HG03039 (cell line): ENCODE data around the gene FRMD6.

ENCODE experiments used
- ATAC-seq: cut with Tn5 transposase; IDR thresholded peaks from one replicate; pipeline ENCODE4 v1.9.1; 2021; ENCODE audit warnings: mild to moderate bottlenecking, moderate library complexity; ENCODE audit not compliant: unreplicated experiment

FRMD6 gene

GRCh38 chr14:51651388-51652167 is at the start of gene FRMD6:
TSS of gene FRMD6 (plus strand) at chr14:51651910. CDS start at chr14:51689837, 37,927 bp downstream.
- ATAC-seq, result peak; percentile 64

GRCh38 chr14:51602310-51602709 is 49.4 kb upstream of the FRMD6 start:
- ATAC-seq, result no peak

GRCh38 chr14:51603495-51603894 is 48.2 kb upstream of the FRMD6 start:
- ATAC-seq, result no peak

GRCh38 chr14:51604073-51604472 is 47.6 kb upstream of the FRMD6 start:
- ATAC-seq, result no peak

- ATAC-seq, result no peak
These were observed 46.1 kb upstream of the FRMD6 start for GRCh38 chr14:51605575-51605974.

DNA sequence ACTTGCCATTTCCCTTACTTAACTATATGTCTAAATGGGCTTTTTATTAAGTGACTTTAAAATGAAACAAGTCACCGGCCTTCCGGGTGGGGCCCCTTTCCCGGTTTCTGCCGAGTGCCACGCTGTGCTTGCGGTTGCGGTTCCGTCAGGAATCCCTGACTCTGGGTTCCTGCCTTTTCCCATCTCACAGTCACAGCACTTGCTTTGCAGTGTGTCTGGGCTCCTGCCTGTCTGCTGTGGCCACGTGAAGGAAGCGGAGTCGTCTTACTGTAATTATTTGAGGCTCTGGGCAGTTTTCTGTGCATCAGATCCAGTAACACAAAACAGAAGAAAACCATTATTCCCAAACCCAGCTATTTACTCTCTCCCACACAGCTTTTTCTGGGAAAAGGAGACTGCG is 44.0 kb upstream of the FRMD6 start:
- ATAC-seq, result no peak

DNA sequence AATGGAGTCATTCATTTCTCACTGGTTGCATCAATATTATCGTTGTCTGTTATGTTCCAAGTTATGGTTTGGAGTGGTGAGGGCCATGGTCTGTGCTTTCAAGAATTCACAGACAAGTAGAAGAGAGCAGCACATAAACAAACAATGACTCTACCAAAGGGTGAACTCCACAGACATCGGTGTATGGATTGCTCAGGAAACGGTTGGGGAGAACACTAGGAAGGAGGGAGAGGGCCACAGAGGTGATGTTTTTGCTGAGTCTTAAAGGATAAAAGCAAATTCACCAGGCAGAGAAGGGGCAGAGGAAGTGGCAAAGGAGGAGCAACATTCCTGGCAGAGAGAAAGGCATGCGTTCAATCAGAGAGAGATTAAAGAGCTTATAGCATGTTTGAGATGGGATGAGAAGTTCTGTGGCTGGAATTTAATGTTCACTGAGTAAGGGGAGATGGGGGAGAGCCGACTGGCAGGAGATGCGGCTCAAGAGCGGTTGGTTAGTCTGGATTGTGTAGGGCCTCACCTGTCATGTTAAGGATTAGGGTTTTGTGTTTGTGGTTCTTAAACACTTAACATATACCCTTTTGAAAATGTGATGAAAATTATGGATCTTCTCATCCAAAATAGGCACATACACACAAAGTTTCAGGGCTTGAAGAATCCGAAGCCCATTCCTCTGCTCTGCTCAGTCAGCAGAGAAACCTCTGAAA is 42.3 kb upstream of the FRMD6 start:
- ATAC-seq, result no peak

DNA sequence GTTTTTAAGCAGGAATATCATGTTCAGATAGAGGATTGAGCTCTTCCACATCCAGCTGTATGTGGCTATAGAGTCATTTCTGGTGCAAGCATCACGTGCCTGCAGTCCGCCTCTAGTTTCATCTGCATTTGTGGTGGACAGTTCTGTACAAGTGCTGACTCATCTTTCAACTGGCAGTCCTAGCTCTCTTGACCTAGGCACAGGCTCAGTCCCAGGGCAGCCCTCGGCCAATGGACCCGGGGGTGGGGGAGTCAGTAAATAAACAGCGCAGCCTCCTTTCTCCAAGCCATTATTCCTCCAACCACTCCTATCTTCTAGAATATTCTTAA is 41.8 kb upstream of the FRMD6 start:
- ATAC-seq, result peak; percentile 54

DNA sequence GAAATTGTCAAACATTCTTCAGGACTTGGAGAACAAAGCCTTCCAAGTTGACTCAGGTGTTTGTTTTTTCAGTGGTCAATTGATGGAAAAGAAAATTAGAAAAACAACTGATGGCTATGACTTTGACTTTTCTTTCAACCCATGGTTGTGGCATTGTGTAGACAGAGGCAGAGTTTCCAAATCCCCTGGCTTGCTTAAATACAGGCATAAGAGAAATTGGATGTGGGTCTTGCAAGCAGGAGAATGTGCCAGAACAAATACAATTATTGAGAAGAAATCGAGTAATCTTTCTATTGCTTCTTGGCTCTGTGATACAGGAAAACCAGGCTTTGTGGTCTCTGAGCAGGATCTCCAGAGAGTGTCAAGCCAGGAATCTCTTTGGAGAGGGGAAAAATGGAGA is 40.9 kb upstream of the FRMD6 start:
- ATAC-seq, result no peak

DNA sequence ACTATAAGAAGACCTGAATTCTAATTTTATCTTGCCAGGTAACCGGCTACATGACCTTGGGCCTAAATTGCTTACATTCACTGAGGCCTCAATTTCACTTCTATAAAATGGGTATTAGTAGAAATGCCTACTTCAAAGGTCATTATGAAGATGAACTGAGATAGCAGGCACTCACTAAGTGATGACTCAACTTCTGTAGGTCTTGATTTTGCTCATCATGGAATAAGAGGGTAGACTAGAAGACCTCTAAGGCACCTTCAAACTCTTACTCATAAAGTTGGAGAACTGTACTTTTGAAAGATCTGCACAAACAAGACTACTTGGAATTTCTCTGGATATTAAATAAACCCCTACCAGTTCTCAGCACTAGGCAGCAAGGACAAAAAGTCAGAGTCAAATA is 39.3 kb upstream of the FRMD6 start:
- ATAC-seq, result no peak

GRCh38 chr14:51613416-51613815 is 38.3 kb upstream of the FRMD6 start:
- no peak for ATAC-seq

DNA sequence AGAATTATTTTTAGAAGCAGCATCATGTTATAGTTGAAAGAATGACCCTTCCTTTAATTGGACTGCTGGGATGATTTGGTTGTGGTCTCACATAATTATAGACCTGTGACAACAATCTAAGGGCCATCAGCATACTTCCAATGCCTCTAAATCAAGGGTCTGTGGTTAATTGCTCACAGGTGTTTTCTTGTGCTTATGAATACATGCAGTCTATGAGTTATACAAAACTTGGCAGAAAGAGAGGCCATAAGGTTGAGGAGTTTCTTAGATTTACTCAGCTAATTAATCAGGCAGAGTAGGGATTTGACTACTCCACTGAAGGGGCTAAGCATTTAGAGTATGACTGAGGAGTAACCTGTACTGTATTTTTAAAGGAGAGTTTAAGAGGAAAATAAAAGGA is 37.0 kb upstream of the FRMD6 start:
- ATAC-seq, result no peak

DNA sequence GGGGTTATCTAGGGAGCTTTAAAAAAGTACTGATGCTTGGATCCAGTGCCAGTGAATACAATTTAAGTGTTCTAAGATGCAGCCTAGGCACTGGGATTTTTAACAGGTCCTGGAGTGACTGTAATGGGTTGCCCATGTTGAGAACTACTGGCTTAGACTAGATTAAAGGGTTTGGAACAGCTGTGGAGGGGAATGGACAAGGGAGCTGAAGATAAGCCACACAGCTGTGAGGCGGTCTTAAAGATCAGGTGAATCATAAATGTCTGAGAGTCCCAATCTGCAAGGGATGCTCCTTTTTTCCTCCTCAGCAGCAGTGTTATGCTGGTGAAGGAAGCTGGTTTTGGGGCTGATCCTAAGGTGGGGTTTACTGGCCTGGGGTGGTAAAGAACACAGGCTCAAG is 35.5 kb upstream of the FRMD6 start:
- ATAC-seq, result no peak

DNA sequence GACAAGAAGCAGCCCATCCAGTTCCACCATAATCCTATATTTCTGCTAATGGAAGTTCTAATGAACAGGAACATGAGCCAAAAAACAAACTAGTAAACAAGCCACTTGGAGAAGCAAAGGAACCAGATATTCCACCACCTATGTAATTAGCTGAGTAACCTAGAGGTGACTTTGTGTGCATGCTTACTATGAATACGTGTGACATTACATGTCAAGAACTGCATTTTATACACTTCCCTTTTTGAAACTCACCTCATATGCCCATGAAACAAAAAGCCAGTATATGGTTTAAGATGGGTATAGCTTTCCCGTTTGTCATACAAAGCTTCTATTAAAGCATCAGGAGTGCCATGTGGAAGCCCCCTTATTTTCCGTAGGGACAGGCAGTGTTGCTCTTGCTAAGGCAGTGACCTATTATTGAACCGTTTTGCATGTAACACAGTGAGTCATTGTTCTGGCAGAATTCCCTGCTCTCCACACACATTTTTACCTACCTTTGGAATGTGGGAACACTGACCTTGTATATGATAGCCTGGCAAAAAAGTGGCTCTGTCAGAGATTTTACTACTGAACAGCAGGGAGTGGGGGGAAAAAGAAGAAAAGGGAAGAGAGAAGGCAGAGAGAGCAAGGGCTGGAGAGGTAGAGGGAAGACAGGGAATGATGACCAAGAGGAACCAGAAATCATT is 34.8 kb upstream of the FRMD6 start:
- ATAC-seq, result no peak

DNA sequence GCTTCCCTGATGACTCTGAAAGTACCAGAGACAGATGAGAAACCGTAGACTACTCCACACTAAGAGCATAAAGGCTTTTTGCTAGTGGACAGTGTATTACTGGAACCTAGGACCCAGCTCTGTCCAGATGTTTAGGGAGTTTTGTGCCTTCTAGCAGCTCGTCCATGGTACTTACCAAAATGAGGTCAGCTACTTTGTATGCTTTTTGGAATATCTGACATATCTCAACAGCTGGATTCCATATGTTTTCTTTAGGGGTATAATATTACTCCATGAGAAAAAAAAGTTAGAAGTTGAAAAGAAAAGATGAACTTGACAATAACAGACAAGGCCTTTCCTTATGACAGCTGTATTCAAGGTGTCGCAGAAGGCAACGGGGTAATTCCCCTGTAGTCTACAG is 32.1 kb upstream of the FRMD6 start:
- ATAC-seq, result no peak

DNA sequence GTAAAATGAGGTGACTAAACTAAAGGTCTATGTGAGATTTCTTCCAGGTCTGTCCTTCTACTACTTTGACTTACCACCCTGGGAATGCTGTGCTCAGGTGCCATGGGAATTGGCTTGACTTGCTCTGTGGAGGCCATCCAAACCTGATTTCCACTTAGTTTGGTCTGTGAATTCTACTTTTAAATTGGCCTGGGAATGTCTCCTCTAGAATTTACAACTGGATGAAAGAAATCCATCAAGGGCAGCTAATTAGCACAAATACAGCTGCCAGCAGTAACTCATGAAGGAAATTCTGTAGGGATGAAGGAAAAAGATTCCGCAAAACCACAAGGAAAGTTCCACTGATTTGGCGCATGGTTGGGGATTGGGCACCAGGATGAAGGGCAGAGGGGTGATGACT is 31.7 kb upstream of the FRMD6 start:
- no peak for ATAC-seq

GRCh38 chr14:51621654-51622053 is 30.1 kb upstream of the FRMD6 start:
- no peak for ATAC-seq

- no peak for ATAC-seq
These were observed 29.3 kb upstream of the FRMD6 start for GRCh38 chr14:51622376-51622775.

DNA sequence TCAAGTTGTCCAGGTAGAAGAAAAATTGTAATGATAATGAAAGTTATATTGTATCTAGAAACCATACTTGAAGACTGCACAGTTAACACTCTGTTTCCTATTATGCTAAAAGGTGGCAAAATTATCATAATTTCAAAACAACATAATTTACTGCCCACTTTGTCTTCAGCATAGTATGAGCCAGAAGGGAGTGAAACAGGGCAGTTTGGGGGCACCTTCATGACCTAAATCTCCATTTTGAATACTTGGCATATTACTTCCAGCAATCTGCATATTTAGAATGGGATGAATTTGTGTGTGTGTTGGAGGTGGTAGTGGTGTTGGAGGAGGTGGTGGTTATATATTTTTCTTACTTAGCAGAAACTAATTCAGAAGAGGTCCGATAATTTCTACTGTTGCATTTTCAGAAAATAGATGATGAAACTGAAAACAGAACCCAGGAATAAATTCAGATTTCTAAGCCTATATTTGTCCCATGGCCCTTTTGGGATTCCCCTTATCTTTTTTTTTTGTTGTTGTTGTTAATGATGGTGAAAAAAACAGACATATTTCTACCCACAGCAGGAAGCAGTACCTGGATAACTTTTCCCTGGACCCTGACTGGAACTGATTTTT is 26.6 kb upstream of the FRMD6 start:
- no peak for ATAC-seq

GRCh38 chr14:51626185-51626584 is 25.5 kb upstream of the FRMD6 start:
- ATAC-seq, result no peak

- ATAC-seq, result no peak
These were observed 24.9 kb upstream of the FRMD6 start for GRCh38 chr14:51626788-51627187.

GRCh38 chr14:51627313-51627712 is 24.4 kb upstream of the FRMD6 start:
- ATAC-seq, result no peak
